GM18502 (cell line): ENCODE data around the gene IGFN1.

Source experiments
- ATAC-seq: cut with Tn5 transposase; IDR thresholded peaks from one replicate; pipeline ENCODE4 v1.9.1; 2021; ENCODE audit warnings: mild to moderate bottlenecking; ENCODE audit not compliant: unreplicated experiment, poor library complexity

IGFN1 gene

GRCh38 chr1:201190624-201191051, at the start of gene IGFN1:
Gene IGFN1 (plus strand): TSS chr1:201190824. CDS start chr1:201193294, 2,470 bp downstream.
- no peak for ATAC-seq

GRCh38 chr1:201140941-201141260, 49.7 kb upstream of the IGFN1 start:
- ATAC-seq = no peak

- ATAC-seq = no peak
Measured at GRCh38 chr1:201141418-201141817, 49.2 kb upstream of the IGFN1 start.

GRCh38 chr1:201142011-201142848, 48.4 kb upstream of the IGFN1 start:
- ATAC-seq = no peak

- ATAC-seq = no peak
Measured at GRCh38 chr1:201142849-201143725, 47.5 kb upstream of the IGFN1 start.

GRCh38 chr1:201143726-201144635, 46.6 kb upstream of the IGFN1 start:
- no peak for ATAC-seq

- ATAC-seq = no peak
Measured at GRCh38 chr1:201144701-201145100, 45.9 kb upstream of the IGFN1 start.

- ATAC-seq = no peak
Measured at GRCh38 chr1:201145132-201145531, 45.5 kb upstream of the IGFN1 start.

- ATAC-seq = no peak
Measured at GRCh38 chr1:201145816-201146215, 44.8 kb upstream of the IGFN1 start.

- ATAC-seq = no peak
Measured at GRCh38 chr1:201146626-201147390, 43.8 kb upstream of the IGFN1 start.

GRCh38 chr1:201147396-201148015, 43.1 kb upstream of the IGFN1 start:
- ATAC-seq = no peak

- ATAC-seq = no peak
Measured at GRCh38 chr1:201149400-201149799, 41.2 kb upstream of the IGFN1 start.

- ATAC-seq = peak; percentile 72
Measured at GRCh38 chr1:201153474-201154388, 36.9 kb upstream of the IGFN1 start.

- ATAC-seq = peak; percentile 99
Measured at GRCh38 chr1:201154389-201155165, 36.0 kb upstream of the IGFN1 start, which contains the start of gene TMEM9. Gene TMEM9 (minus strand): TSS chr1:201154474. CDS start chr1:201153923, 551 bp downstream.

- no peak for ATAC-seq
Measured at GRCh38 chr1:201155354-201155753, 35.3 kb upstream of the IGFN1 start.

GRCh38 chr1:201156346-201156745, 34.3 kb upstream of the IGFN1 start:
- no peak for ATAC-seq

- no peak for ATAC-seq
Measured at GRCh38 chr1:201156819-201157218, 33.8 kb upstream of the IGFN1 start.
